Neutrophil (primary cell): ENCODE data around the gene NXN.
"Not testable (repeated sequence)": the region's sequence is repeated elsewhere in the genome, so short reads cannot be mapped to it uniquely, and the experiment has no call there.

ENCODE experiments used
- H3K27ac ChIP-seq: fragments of 200-600 bp; sonication (generic); 2 replicates; pipeline ENCODE4 v1.5.1; 2016; ENCODE audit warnings: mild to moderate bottlenecking, moderate library complexity
- H3K27me3 ChIP-seq: fragments of 200-600 bp; sonication (generic); 2 replicates; pipeline ENCODE4 v1.6.0; 2016; ENCODE audit warnings: mild to moderate bottlenecking
- H3K36me3 ChIP-seq: fragments of 200-600 bp; sonication (generic); 2 replicates; pipeline ENCODE4 v1.5.1; 2017
- H3K4me1 ChIP-seq, 2 experiments: fragments of 200-600 bp in 1 of 2; sonication (generic) in 1 of 2; 1 replicate in 1 of 2; 2 replicates in 1 of 2; pipeline versions ENCODE4 v1.5.1 to v1.6.1; 2013 to 2016; ENCODE audit warnings: low read depth in 1 of 2, low read length in 1 of 2, mild to moderate bottlenecking in 1 of 2, moderate library complexity in 1 of 2; ENCODE audit not compliant: control insufficient read depth in 1 of 2, insufficient read depth in 1 of 2
- H3K4me3 ChIP-seq, 2 experiments: fragments of 200-600 bp in 1 of 2; sonication (generic) in 1 of 2; 1 replicate in 1 of 2; 2 replicates in 1 of 2; pipeline ENCODE4 v1.5.1; 2013 to 2016; ENCODE audit warnings: low read depth in 1 of 2, low read length in 1 of 2, mild to moderate bottlenecking in 1 of 2, moderate library complexity in 1 of 2
- H3K9me3 ChIP-seq: fragments of 200-600 bp; sonication (generic); 2 replicates; pipeline ENCODE4 v1.5.1; 2016
- CTCF ChIP-seq: fragments of 200-600 bp; sonication (generic); IDR thresholded peaks from 2 replicates; pipeline ENCODE4 v1.5.1; 2016; ENCODE audit warnings: antibody characterized with exemption

NXN gene

GRCh38 chr17:907725-908124 is 71.9 kb downstream of the NXN start:
- no peak overlapping the region for H3K4me3 ChIP-seq
- peaks cover 95% of the 10 kb centered on the region for H3K27me3 ChIP-seq
- no peaks in the 10 kb centered on the region for H3K9me3 ChIP-seq
- TF ChIP-seq CTCF: no peak
- no peaks in the 10 kb centered on the region for H3K36me3 ChIP-seq
- H3K4me1 ChIP-seq: peaks cover 9 to 10% of the 10 kb centered on the region in 2 experiments
- no peak overlapping the region for H3K27ac ChIP-seq

GRCh38 chr17:905708-906107 is 73.9 kb downstream of the NXN start:
- not testable (repeated sequence) for H3K4me1 ChIP-seq, H3K27ac ChIP-seq, H3K4me3 ChIP-seq, H3K36me3 ChIP-seq, H3K9me3 ChIP-seq
- peaks cover 94% of the 10 kb centered on the region for H3K27me3 ChIP-seq

GRCh38 chr17:903691-904481 is 75.7 kb downstream of the NXN start:
- H3K36me3 ChIP-seq: no peaks in the 10 kb centered on the region
- peaks cover 76% of the 10 kb centered on the region for H3K27me3 ChIP-seq
- no peaks in the 10 kb centered on the region for H3K9me3 ChIP-seq
- H3K27ac ChIP-seq: no peak overlapping the region
- H3K4me1 ChIP-seq: peaks cover 14 to 17% of the 10 kb centered on the region in 2 experiments
- no peak for TF ChIP-seq CTCF
- H3K4me3 ChIP-seq: no peak overlapping the region

- no peaks in the 10 kb centered on the region for H3K9me3 ChIP-seq
- no peak overlapping the region for H3K27ac ChIP-seq
- peaks cover 62% of the 10 kb centered on the region for H3K27me3 ChIP-seq
- TF ChIP-seq CTCF: no peak
- no peak overlapping the region for H3K4me3 ChIP-seq
- H3K4me1 ChIP-seq: peaks cover 22 to 25% of the 10 kb centered on the region in 2 experiments
- H3K36me3 ChIP-seq: no peaks in the 10 kb centered on the region
These were observed 77.1 kb downstream of the NXN start for GRCh38 chr17:902463-902862.

GRCh38 chr17:901964-902363 is 77.6 kb downstream of the NXN start:
- Histone ChIP-seq H3K27me3 (peaks cover 57% of the 10 kb centered on the region), H3K4me1 (peaks cover 27 to 30% of the 10 kb centered on the region in 2 experiments), H3K27ac (no peak overlapping the region)

More at GRCh38 chr17:901964-902363, 77.6 kb downstream of the NXN start:
- H3K36me3 ChIP-seq: no peaks in the 10 kb centered on the region
- TF ChIP-seq CTCF: no peak
- no peaks in the 10 kb centered on the region for H3K9me3 ChIP-seq
- no peak overlapping the region for H3K4me3 ChIP-seq
